HG03039 (cell line): ENCODE measurements around the gene COPS6.
A peak's percentile ranks its signal among the peaks of the same experiment; 100 is the strongest.

Experiments
- ATAC-seq: cut with Tn5 transposase; IDR thresholded peaks from one replicate; pipeline ENCODE4 v1.9.1; 2021; ENCODE audit warnings: mild to moderate bottlenecking, moderate library complexity; ENCODE audit not compliant: unreplicated experiment

The COPS6 gene

DNA sequence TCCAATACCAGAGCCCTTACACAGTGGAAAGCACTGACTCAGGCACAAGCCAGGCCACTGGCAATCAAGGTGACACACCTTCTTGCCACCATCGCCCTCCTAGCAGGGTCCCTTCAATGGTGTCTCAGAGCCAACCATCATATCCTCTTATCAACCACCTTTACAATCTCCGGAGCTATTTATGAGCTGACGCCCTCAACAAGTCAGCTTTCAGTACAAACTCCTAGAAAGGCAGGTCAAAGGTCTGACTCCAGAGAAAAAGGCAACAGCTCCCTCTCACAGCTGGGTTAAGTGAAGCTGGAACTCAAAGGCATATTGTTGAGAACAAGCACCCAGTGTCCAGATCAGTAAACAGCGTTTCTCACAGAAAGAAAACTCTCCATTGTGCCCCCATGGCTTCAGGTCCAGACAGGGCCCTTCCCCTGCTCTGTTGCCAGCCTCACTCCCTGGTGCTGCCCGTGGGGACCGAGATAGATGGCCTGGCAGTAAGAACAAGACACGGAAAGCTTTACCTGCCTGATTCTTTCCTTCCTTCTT is 9.7 kb upstream of the COPS6 start:
- no peak for ATAC-seq

DNA sequence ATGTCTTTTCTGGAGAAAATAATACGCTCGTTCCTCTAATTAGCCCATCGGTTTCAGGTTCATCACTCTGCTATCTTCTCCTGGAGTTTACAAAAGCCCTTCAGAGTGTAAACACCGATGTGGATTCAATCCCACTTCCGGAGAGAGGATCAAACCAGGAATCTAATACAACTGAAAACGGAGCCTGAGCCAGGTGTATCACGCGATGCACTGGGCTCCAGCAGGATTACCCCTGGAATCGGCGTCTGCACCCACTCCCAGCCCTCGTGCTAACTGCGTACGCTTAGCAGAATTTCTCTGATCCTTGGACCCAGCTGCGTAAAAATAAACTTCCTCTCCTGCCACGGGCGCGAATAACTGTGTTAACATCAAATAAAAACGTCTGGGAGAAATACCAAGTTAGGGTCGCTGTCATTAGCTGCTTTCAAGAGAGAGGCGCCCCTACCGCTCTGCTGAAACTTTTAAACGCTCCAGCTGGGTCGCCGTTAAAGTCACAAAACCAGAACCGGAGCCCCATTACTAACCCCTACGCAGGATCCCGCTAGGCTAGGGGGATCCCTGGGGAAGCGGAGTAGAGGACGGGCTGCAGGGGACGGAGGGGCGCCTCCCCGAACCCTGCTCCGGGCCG is 7.7 kb upstream of the COPS6 start:
- ATAC-seq, result no peak

DNA sequence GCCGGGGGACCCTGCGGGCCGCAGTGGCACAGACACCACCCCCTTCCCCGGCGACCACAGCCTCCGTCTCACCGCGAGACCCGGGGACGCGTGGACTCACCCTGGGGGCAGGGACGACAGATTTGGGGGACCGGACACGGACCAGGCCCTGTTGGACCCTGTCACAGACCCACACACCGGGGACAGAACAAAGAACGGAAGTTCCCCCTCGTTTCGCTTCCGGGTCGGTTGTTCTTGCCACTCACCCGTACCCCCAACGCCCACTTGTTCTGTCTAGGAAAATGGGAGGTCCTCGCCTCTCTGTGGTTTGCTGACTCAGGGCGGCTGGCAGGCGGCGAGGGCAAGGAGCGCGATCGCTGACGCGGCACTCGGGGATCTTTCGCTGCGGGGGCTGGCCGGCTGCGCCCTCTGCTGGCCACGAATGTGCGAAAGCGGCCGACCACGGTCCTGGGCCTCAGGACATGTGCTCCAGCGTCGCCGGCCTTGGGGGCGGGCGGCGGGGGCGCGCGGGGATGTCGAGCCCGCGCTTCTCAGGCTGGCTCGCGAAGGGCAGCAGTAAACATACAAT is 7.2 kb upstream of the COPS6 start, which contains the start of gene ZNF3:
Gene ZNF3, minus strand, starts transcription at position 189 of the 568 bp plus-strand sequence. CDS start 4,366 bp downstream, outside the sequence.
- ATAC-seq, result peak; percentile 78

DNA sequence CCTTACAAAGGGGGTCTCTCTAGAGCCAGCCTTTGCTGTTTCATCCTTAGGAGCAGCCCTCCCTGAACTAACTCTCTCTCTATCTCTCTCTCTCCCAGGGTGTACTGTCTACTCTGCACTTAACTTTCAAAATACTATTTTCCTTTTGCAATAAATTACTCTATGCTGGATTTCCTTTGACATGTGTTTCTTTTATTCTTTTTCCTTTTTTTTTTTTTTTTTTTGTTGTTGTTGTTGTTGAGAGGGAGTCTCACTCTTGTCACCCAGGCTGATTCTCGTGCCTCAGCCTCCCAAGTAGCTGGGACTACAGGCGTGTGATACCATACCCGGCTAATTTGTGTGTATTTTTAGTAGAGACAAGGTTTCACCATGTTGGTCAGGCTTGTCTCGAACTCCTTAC is 5.8 kb upstream of the COPS6 start:
- peak; percentile 0 for ATAC-seq

DNA sequence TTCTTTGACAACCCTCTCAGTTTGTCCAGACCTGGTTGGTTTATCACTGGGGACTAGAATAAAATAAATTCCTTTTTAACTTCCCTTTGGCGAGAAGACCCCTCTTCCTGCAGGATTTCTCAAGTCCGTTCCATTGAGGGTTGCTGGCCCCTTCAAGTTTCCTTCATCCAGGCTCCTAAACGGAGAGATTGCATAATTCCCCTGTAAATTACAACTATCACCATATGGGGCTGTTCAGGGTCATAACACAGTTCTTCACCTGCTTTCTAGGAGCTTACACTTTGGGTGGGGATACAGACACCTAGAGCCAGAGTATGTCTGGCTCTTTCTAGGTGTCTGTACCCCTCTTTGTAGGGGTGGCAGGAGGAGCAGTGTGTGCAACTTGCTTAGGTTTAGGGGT is 3.3 kb upstream of the COPS6 start:
- ATAC-seq, result no peak

DNA sequence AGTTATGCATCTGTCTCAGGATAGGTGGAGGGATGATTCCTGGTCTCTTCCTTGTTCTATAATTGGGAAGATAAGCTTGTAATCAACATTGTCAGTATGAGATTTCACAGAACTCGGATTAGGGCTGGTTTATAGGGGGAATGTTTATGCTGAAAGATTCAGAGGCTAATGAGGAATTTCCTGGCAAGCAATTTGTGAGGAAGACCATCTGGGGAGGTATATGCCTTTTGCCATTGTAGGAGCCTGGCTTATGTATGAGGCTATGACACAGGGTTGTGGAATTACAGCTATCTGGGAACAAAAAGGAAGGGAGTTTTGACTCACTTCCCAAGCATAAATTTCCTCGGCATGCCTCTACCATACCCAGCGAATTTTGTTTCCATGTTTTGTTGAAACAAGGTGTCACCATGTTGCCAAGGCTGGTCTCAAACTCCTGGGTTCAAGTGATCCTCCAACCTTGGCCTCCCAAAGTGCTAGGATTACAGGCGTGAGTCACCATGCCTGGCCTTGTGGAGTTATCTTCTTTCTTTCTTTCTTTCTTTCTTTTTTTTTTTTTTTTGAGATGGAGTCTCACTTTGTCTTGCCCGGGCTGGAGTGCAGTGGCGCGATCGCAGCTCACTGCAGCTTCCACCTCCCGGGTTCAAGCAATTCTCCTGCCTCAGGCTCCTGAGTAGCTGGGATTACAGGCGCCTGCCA is 1.6 kb upstream of the COPS6 start:
- no peak for ATAC-seq

DNA sequence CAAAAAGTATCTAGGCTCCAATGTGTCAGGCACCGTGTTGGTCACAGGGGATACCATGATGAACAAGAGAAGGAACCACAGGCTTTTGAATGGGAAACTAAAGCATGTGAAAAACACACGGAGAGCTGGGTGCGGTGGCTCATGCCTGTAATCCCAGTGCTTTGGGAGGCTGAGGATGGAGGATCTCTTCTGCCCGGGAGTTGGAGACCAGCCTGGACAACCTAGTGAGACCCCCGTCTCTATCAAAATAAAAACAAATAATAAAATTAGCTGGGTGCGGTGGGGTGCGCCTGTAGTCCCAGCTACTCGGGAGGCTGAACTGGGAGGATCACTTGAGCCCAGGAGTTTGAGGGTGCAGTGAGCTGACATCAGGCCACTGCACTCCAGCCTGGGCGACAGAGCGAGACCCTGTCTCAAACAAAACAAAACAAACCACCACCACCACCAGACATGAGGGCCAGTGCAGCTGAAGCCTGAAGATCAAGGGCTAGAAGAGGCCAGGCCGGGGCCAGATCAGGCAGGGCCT is 611 bp upstream of the COPS6 start:
- ATAC-seq, result no peak

DNA sequence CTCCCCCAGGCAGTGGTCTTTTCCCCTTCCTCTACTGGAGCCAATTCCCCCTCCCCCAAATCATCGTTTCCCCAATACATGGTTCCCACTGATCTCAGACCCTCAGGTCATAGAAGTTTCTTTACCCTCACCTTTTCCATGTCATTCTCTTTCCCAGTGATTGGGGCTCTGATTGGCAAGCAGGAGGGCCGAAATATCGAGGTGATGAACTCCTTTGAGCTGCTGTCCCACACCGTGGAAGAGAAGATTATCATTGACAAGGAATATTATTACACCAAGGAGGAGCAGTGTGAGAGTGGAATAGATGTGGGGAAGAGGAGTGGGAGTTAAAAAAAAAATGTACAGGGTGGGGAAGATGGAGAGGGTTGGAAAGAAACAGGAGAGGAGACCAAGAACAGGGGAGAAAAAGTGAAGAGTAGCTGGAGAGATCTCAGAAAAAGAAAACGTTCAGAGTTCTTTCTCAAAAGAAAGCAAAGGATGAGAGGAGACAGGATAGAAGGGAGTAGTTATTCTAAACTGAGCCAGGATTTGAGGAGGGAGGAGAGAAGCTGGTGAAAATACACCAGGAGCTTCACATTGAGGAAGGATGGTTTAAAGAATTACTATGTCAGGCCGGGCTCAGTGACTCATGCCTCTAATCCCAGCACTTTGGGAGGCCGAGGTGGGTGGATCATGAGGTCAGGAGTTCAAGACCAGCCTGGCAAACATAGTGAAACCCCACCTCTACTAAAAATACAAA is 858 bp downstream of the COPS6 start:
- ATAC-seq, result no peak

DNA sequence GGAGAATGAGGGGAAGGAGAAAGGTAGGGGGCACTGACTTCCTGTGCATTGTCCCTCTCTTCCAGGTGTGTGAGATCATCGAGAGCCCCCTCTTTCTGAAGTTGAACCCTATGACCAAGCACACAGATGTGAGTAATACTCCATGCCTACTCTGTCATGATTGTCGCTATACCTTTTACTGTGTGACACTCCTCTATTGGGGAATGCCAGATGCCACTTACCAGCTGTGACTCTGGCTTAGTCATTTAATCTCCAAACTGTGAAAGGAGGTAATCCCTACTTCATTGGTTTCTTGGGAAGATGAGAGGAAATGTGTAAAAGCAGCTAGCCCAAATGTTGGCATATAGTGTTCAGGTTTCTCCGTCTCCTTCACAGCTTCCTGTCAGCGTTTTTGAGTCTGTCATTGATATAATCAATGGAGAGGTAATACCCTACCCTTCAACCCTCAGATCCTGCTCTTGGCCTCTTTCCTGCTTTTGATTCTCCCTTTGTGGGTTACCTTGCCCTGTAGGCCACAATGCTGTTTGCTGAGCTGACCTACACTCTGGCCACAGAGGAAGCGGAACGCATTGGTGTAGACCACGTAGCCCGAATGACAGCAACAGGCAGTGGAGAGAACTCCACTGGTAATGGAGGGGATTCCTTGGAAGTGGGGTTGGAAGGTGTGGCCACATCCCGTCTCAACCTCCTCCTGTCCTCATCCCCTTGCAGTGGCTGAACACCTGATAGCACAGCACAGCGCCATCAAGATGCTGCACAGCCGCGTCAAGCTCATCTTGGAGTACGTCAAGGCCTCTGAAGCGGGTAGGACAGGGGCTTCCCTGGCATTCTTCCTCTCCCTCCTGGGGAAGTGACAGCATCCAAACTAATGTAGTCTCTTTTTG is 2.0 kb downstream of the COPS6 start:
- no peak for ATAC-seq

DNA sequence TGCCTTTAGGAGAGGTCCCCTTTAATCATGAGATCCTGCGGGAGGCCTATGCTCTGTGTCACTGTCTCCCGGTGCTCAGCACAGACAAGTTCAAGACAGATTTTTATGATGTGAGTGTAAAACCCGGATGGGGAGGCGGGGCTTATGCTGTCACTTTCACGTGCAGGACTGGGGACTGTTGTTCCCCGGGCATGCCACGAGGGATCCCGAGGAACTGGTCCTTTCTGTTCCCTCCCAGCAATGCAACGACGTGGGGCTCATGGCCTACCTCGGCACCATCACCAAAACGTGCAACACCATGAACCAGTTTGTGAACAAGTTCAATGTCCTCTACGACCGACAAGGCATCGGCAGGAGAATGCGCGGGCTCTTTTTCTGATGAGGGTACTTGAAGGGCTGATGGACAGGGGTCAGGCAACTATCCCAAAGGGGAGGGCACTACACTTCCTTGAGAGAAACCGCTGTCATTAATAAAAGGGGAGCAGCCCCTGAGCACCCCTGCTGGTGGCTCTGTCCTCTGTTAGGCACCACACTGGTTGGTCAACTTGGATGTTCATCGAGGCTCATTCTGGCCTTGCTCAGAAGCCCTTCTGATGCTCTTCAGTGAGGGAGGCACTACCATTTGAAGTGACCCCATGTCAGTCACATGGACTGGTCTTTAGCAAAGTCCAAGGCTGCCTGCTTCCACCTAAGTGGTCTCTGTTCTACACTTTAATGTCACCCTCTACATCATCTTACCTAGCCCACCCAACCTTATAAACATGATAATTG is 2.8 kb downstream of the COPS6 start:
- no peak for ATAC-seq

DNA sequence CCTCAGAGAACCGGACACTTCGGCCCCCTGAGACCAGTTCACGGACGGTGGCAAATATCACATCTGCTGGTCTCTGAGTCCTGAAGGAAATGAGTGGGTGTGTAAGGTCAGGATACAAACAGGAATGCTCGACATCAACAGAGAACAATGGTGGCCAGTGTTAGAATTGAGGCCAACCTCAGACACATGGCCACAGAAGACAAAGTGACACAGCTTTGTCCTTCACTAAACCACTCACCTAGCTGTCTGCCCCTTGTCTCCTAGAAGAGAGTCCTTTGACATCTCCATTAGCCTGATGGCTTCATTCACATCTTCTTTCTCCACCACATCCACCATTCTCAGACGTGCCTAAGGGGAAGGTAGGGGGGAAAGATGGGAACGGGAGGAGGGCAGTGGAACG is 4.3 kb downstream of the COPS6 start:
- no peak for ATAC-seq

DNA sequence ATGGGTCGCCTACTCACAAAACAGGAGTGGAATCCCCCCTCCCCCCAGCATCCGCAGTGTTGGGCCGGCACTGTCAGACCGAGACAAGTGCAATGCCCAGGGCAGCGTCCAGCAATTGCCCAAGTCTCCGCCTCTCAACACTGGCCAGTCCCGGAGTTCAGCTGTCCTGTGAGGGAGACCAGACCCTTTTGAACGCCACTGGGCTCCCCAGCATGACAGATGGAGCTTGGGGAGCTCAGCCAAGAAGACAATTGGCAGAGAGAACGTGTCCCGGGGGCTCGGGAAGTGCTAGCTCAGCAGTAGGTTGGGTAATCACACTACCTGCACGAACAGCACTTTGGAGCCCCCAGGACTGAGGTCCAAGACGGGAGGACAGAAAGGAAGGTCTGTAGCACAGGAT is 4.7 kb downstream of the COPS6 start:
- no peak for ATAC-seq

DNA sequence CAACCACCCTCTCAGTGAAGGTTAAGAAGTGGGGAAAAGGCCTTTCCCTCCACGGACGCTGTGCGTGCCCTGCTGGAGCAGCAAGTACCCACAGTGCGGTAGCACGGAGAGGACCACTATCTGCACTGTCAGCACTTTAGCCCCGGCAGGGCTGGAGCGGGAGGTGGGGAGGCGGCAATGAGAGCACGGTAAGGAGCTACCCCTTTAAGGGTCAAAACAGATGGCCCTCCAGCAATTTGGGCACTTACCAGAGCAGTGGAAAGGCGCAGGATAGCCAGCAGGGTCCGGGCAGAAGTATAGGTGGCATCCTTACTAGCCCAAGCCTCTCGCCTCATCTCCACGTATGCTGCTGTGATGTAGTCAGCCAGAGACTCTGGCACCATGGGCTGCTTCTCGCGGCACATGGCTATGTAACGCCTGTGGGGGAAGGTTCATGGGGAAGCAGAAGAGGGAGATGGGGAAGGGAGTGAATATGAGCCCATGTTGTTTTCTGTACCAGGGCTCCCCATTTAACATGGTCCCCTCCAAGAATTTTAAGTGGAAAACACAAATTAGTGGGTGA is 5.2 kb downstream of the COPS6 start:
- no peak for ATAC-seq

DNA sequence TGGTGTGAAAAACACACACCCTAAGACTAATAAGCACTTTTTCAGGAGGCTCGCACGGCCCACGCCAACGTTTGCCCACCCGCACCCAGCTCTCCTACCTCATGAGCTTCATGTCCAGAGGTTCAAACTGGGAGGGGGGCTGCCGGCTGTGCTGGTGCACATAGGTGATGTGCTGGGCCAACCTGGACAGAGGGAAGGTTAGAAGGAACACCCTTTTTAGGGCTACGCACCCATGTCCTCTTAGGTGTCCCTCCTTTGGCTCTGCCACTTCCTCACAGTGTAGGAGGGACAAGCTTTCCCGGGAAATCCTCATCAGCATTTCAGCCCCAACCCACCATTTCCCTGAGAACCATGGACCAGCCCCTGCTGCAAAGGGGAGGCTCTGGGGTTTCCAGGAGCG is 6.5 kb downstream of the COPS6 start:
- ATAC-seq, result no peak

DNA sequence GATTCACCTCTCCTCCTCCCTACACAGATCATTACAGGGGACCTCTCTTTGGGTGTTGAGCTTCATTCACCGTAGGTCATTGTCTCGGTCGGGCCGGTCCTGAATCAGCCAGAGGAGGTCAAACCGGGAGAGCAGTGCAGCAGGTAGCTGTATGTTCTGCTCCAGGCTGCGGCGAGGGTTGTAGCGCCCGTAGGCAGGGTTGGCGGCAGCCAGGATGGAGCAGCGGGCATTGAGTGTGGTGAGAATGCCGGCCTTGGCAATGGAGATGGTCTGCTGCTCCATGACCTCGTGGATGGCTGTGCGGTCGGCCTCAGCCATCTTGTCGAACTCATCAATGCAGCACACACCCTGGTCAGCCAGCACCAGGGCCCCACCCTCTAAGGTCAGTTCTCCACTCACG is 6.9 kb downstream of the COPS6 start:
- no peak for ATAC-seq

DNA sequence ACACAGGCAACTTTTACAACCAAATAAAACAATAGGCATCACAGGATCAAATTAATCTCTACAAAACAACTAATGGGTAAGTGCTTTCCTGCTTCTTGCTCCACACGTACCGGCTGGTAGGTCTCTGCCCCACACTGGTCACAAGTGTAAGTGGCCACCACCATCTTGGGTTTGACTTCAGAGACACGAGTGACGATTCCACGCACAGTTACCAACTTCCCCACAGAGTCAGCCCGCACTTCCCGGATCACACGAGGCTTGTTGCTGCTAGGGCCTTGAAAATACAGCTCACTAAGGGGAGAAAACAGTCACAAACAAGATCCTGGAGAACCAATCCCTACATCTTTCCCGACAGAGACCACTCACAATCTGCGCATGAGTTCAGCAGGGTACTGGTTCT is 10.1 kb downstream of the COPS6 start:
- no peak for ATAC-seq

DNA sequence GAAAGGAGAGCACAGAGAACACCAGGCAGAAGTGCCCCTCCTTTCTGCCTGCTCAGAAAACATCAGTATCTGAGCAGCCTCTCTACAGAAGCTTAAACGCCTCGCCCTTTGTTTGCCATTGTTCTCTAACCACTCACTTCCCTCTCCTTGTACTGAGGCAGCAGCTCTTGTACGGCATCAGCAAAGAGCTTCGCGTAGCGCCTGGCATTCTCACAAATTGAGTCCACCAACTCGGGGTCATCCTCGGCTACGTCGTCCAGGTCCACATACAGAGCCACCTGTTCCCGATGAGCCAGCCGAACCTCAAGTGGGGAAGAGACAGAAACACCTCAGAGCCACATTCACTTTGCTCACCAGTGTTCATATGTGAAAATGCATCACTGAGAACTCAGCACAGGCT is 10.7 kb downstream of the COPS6 start:
- no peak for ATAC-seq

DNA sequence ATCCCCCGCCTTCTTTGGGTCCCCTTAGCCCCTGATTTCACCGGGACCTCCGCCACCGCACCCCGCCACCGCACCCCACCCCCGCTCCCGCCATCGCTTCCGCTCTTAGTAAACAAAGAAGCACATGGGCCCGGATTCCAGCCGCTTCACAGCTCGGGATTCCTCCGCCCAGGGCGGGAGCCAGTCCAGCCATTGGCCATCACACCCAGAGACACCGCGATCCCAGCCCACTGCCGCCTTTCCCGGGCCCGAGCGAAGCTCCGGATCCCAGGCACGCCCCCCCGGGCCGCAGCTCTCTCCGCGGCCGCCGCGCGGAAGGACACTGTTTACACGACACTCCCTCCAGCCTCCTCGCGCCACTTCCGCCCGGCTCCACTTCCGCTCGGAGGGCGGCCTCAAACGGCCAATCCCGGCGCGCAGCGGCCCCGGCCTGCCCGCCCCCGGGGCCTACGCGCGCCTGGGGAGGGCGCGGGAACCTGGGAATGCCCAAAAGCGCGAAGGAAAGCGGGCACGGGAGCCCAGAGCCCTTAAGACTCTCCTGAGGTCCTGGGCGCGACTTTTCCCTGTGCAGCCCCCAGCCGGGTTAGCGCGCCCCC is 11.7 kb downstream of the COPS6 start:
- ATAC-seq, result peak; percentile 57
